Effector CD8-positive, alpha-beta T cell (primary cell): ENCODE results near the gene CCDC74A.
"Not testable (repeated sequence)": the region's sequence is repeated elsewhere in the genome, so short reads cannot be mapped to it uniquely, and the experiment has no call there.

Experiments
- DNase-seq: peaks from one replicate; lab custom pipeline; 2025; lab: John Stamatoyannopoulos, UW

The CCDC74A gene

GRCh38 chr2:131528981-131529863, 1.5 kb downstream of the CCDC74A start:
- DNase-seq: not testable (repeated sequence)

DNA sequence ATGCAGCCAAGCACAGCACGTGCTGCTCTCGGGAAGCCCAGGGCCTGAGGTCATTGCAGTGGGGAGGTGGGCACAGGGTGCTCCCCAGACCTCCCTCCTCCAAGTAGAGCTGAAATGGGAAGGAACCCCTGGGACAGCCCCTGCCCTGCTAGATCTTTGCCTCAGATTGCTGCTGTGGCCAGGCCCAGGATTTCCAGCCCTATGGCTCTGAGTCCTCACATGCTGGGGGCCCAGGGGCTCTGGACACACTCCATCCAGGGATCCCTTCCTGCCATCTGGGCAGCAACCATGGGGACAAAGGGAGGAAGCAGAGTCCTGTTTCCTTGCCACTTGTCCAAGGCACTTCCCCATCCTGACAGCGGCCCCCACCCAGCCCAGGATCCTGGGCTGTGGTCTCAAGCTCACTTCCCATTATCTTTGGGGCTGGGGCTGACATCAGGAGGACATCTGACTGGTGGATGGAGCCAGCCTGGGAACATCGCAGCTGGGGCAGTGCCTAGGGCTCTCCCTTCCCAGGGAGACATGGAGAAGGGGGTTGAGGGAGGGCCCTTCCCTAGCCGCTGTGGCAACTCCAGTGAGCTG, 2.3 kb downstream of the CCDC74A start:
- DNase-seq: not testable (repeated sequence)

DNA sequence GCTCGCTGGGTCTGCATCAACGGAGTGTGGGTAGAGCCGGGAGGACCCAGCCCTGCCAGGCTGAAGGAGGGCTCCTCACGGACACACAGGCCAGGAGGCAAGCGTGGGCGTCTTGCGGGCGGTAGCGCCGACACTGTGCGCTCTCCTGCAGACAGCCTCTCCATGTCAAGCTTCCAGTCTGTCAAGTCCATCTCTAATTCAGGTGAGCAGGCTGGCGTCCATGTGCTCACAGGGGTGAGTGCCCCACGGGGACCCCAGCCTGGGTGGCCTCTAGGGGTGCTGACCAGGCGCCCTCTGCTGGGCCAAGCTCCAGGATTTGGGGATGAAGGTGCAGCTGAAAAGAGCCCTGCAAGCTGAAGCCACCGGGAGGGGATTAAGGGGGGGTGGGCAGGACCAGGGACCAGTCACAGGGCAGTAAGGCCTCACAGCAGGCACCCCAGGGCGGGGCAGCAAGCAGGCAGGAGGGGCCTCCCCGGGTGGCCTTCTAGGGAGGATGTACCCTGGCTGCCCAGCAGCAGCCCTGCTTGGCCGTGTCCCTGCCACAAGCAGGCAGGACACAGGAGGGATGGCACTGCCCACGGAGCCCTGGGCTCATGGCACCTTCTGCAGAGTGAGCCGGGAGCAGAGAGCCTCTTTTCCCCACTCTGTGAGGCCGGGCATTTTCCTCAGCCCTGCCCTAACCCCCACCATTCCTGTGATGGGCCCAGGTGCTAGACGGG, 3.1 kb downstream of the CCDC74A start:
- not testable (repeated sequence) for DNase-seq

- DNase-seq: not testable (repeated sequence)
Observed at GRCh38 chr2:131531547-131532185, 4.0 kb downstream of the CCDC74A start.

GRCh38 chr2:131532723-131533608, 5.3 kb downstream of the CCDC74A start:
- not testable (repeated sequence) for DNase-seq

- not testable (repeated sequence) for DNase-seq
Observed at GRCh38 chr2:131533609-131534316, 6.1 kb downstream of the CCDC74A start.

DNA sequence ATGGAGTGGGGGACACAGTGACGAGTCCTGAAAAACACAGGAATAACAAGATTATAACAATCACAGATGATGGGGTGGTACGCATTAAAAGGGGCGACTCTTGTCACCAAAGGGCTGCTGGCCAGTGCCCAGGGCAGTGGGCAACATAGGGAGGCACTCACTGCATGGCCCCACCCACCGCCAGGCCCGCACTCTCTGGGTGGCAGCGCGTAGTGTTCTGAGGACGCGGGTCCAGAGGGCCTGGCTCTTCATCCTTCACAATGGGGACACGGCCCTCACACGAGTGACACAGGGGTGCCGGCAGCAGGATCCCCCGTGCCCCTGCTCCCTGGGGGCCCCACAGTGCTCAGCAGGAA, 6.6 kb downstream of the CCDC74A start:
- DNase-seq: not testable (repeated sequence)

GRCh38 chr2:131534965-131535364, 7.3 kb downstream of the CCDC74A start:
- not testable (repeated sequence) for DNase-seq

- DNase-seq: no peak
Observed at GRCh38 chr2:131535526-131535925, 7.8 kb downstream of the CCDC74A start.

DNA sequence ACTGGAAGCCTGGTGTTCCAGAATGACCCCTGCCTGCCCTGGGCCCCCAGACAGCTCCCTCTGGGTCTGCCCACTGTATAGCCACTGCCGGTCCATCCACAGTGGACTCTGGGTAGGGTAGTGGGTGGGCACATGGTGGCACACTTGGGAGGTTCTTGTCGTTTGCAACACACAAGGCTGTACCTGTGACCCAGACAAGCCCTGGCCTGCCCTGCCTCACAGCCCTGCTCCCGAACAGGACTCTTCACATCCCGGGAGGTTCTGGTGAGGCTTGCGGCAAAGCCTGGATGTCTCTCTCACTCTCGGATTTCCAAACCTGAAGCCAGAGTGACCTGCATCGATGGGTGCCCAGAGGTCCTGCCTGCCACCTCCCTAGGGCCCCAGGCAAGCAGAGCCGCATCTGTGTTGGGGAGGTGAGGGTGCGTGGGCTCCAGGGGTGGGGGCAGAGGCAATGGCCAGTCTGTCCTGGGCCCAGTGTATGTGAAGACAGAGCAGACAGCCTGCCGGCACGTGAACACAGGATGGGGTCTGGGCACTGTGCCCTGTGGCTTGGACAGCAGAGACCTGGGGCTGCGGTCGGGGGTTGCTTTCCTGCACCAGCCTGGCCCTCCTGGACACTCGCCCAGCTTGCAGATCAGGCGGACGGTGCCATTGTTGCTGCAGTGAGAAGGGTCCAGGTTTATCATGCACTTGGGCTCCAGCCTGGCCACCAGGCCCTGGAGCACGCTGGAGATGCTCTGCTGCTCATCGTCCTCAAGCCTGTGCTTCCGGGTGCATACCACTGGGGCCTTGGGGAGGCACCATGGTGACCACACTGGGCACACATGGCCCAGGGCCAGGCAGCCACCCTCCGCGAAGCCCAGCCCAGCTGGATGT, 8.5 kb downstream of the CCDC74A start:
- not testable (repeated sequence) for DNase-seq

DNA sequence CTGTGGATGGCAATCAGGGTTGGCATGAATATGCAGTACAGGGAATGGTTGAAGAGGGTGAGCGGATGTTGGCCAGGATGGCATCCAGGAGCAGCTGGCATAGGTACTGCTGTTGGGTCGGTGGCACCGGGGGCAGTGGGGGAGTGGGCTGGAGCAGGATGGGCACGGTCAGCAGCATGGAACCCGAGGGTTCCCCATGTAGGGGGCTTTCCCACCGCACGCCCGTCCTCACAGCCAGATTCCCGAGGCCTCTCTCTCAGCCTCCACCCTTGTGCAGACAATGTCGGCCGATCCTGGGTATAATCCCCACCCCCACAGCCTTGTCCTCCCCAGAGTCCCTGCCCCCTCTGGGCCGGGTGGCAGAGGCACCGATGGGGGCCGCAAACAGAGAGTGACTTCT, 9.2 kb downstream of the CCDC74A start:
- DNase-seq: not testable (repeated sequence)

DNA sequence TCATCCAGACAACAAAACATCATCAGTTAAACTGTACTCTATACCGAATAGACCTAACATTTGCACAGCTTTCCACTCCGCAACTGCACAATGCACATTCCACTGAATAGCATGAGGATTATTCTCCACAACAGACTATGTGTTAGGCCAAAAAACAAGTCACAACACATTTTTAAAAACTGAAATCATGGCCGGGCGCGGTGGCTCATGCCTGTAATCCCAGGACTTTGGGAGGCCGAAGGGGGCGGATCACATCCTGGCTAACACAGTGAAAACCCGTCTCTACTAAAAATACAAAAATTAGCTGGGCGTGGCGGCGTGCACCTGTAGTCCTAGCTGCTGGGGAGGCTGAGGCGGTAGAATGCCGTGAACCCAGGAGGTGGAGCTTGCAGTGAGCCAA, 11.2 kb downstream of the CCDC74A start:
- not testable (repeated sequence) for DNase-seq

- no peak for DNase-seq
Observed at GRCh38 chr2:131542438-131543384, 15.0 kb downstream of the CCDC74A start.

DNA sequence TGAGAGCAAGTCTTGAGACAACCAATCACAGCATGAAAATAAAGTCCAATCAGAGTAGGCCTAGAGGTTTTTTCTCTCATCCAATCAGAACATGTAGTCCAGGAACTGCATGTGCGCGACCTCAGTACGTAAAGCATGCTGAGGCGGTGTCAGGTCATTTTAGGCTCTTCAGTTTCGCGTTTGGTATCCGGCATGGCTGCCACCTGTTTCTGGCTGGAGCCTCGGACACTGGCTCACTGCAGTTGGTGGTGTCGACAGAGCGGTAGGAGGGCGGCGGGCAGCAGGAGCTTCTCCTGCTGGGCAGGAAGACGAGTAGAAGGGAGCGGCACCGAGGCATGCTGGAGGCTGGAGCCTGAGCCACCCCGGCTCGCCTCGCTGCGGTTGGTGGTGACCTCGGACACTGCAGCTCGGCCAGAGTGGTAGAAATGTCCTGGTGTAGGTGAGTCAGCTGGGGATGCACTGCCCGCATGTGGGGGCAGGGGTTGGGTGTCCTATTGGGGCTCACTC, 15.8 kb downstream of the CCDC74A start:
- no peak for DNase-seq

- DNase-seq: not testable (repeated sequence)
Observed at GRCh38 chr2:131544006-131544812, 16.5 kb downstream of the CCDC74A start.

DNA sequence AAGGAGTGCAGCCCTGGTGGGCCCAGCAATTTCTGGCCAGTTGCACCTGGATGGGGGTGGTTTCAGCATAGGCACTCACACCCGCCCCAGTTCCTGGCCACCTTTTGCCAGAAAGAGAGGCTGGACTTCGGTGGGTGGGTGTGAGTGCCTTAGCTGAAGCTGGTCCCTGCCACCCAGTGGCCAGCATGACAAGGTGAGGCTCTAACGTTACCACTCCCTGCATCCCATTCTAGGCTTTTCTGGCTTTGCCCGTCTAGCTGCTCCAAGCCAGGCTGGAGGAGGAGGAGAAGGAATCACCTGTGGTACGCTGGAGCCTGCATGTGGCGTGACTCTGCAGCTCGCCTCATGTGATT, 17.1 kb downstream of the CCDC74A start:
- not testable (repeated sequence) for DNase-seq

GRCh38 chr2:131552871-131553270, 25.2 kb downstream of the CCDC74A start:
- no peak for DNase-seq
